SIG-M5 (cell line): ENCODE measurements around the gene NTN5.

Experiments used
- DNase-seq: peaks from one replicate; lab custom pipeline; 2025; lab: John Stamatoyannopoulos, UW

The NTN5 gene

DNA sequence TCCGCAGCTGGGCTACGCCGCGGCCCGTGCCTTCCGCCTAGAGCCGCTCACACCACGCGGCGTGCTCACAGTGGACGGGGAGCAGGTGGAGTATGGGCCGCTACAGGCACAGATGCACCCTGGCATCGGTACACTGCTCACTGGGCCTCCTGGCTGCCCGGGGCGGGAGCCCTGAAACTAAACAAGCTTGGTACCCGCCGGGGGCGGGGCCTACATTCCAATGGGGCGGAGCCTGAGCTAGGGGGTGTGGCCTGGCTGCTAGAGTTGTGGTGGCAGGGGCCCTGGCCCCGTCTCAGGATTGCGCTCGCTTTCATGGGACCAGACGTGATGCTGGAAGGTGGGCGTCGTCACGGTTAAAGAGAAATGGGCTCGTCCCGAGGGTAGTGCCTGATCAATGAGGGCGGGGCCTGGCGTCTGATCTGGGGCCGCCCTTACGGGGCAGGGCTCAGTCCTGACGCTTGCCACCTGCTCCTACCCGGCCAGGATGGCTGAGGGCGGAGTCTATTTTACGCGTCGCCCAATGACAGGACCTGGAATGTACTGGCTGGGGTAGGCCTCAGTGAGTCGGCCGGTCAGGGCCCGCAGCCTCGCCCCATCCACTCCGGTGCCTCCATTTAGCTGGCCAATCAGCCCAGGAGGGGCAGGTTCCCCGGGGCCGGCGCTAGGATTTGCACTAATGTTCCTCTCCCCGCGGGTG lies 43.1 kb downstream of the NTN5 start:
- DNase-seq, result no peak

GRCh38 chr19:48629297-48629598 lies 43.6 kb downstream of the NTN5 start:
- no peak for DNase-seq

- no peak for DNase-seq
Measured at GRCh38 chr19:48628486-48629296, 44.1 kb downstream of the NTN5 start.

DNA sequence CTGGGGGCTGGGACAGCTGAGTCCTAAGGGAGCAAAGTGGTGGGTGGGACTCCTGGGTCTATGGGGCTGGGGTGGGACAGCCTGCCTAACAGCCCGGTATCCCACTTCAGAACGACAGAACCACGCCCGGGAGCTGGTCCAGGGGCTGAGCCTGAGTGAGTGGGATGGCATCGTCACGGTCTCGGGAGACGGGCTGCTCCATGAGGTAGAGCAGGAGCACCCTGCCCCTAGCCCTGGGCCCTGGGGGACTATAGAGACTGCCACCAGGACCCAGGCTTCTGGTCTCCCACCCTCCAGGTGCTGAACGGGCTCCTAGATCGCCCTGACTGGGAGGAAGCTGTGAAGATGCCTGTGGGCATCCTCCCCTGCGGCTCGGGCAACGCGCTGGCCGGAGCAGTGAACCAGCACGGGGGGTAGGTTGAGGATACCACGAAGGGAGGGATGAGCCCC lies 44.9 kb downstream of the NTN5 start:
- no peak for DNase-seq

DNA sequence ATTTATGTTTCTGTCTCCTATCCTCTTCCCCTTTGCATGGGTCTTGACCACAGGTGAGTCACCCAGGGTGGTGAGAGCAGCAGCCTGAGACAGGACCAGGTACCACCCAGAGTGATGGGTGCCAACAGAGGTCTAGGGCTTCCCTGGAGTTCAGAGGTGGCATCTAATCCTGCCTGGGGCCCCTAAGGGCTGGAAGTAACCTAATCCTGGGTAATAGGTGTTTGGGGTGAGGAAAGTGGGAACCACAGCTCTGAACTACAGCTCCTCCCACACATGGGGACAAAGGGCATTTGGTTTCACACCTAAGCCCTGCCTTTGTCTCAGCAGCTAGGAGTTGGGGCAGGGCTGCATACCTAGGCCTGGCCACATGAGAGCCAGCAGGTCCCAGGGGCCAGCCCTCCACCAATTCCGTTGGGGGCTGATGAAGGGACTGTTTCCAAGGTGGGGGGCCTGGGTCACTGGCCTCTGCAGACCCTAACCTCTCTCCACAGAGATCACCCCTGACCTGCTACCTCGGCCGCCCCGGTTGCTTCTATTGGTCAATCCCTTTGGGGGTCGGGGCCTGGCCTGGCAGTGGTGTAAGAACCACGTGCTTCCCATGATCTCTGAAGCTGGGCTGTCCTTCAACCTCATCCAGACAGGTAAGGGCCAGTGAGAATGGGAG lies 45.5 kb downstream of the NTN5 start:
- no peak for DNase-seq

- DNase-seq, result no peak
Measured at GRCh38 chr19:48625891-48626327, 46.9 kb downstream of the NTN5 start.

GRCh38 chr19:48624791-48625723 lies 47.8 kb downstream of the NTN5 start:
- no peak for DNase-seq

- DNase-seq, result no peak
Measured at GRCh38 chr19:48624067-48624594, 48.7 kb downstream of the NTN5 start.

DNA sequence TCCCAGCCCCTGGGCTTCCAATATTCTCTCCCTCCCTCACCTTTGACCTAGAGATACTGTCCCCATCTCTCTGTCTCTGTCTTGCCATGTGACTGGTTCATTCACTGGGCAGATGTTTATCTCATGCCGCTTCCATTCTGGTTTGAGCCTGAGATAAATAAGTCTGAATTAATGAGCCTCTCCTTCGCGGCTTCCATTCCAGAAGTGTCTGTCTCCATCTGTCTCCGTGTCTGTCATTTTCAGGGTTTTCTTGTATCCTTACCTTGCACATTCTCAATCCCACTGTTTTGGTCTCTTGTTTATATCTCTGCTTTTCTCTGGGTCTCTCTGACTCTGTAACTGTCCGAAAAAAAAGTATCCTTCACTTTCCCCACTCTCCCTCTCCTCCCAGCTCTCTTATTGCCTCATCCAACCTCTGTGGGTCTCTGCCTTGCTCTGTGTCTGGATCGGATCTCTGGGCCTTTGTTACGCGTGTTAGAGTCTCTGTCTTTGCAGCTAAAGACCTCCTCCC lies 49.2 kb downstream of the NTN5 start:
- no peak for DNase-seq

GRCh38 chr19:48619692-48620585 lies 52.9 kb downstream of the NTN5 start:
- no peak for DNase-seq

GRCh38 chr19:48618916-48619691 lies 53.7 kb downstream of the NTN5 start, which contains the start of the genes RPL18 and SPHK2:
TSS of gene RPL18 (minus strand) at chr19:48619178. CDS start at chr19:48619143, 35 bp downstream.
TSS of gene SPHK2 (plus strand) at chr19:48619506. CDS start at chr19:48620515, 1,009 bp downstream.
- DNase-seq, result peak; percentile 96

- DNase-seq, result no peak
Measured at GRCh38 chr19:48618278-48618915, 54.4 kb downstream of the NTN5 start.

- DNase-seq, result no peak
Measured at GRCh38 chr19:48617146-48617937, 55.5 kb downstream of the NTN5 start.

DNA sequence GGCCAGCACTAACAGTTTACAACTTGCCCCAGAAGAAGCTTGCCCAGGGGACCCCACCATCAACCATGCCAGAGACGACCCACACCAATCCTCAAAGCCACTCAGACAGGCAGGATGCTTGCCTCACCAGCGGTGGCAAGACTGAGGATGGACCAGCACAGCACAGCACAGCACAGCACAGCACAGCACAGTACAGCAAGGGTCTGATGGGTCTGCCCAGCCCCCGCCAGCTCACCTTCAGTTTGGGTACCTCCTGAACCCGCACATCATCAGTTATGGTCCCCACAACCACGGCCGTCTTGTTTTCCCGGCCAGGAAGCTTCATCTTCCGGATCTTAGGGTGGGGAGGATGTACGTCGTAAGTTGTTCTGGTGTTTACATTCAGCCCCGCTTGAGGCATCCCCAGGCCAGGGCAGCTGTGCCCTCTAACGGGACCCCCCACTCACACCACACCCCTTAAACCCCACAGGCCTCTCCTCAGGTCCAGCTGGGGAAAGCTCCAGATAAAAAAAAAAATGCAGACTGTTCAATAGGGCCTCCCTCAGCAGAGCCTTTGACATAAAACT lies 56.2 kb downstream of the NTN5 start:
- no peak for DNase-seq

DNA sequence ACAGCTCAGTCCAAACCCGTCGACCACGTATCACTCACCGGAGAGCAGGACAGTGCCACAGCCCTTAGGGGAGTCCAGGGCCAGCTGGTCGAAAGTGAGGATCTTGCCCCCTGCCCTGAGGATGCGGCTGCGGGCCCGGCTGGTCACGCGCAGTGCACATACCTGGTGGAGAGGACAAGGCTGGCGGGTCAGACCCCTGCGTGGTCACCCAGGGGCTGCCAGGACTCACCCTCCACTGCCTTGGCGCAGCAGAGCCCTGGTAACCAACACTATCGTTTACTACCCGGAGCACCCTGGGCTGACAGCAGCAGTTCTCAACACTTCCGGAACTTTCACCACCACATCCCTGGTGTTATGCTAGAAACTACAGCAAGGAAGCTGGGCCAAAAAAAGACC lies 56.8 kb downstream of the NTN5 start:
- no peak for DNase-seq

DNA sequence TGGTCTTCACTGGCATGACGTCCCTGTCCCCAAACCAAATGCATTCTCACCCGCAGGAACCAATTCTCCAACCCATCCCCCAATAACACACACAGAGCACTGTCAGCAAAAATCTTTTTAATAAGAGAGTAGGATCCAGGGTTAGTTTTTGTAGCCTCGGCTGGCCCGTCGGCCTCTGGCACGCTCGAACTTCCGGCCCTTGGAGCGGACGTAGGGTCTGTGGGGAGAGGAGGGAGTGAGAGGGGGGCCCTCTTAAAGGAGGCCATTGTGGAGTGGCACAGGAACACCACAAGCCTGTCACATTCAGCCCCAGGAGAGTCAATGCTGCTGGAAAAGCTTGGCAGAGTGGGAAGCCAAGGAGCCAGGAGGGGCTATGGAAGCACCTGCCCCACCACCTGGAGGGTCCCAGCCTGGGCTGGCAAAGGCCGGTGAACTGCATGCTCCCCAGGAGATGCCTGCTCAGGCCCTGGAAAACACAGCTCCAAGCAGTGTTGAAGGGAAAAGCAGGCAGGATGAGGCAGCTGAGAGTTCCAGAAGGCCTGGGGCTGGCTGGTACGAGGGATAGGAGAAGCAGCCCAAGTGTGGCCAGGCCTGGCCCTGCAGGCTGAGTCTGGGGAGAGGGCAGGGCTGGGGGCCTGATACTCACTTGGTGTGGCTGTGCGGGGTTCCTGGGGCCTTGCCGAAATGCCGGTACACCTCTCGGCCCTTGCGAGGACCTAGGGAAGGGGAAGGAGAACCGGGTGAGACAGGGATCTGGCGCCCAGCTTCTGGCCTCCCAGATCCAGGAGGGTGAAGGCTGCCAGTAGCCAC lies 57.4 kb downstream of the NTN5 start:
- DNase-seq, result no peak
